NB4 (cell line): ENCODE measurements around the gene AGBL1.

Experiments used
- DNase-seq: peaks from one replicate; pipeline ENCODE4 v3.0.0; 2010; ENCODE audit warnings: low read depth
- H3K4me3 ChIP-seq: one replicate; pipeline ENCODE4 v1.5.1; 2011; ENCODE audit warnings: mild to moderate bottlenecking, low read depth, low read length, moderate library complexity
- MAX ChIP-seq: IDR thresholded peaks from 2 replicates; pipeline ENCODE4 v1.6.1; 2011; ENCODE audit warnings: low read depth, low read length
- MYC ChIP-seq: IDR thresholded peaks from 2 replicates; pipeline ENCODE4 v1.6.1; 2011; ENCODE audit warnings: low read depth, low read length
- POLR2A ChIP-seq: IDR thresholded peaks from 2 replicates; pipeline ENCODE4 v1.6.1; 2011; ENCODE audit warnings: mild to moderate bottlenecking; ENCODE audit not compliant: insufficient read length; ENCODE audit errors: extremely low read depth
- TF ChIP-seq, protein P1 (sequence below): IDR thresholded peaks from one replicate; pipeline ENCODE4 v1.5.1; 2012; ENCODE audit warnings: low read depth, low read length

The AGBL1 gene

GRCh38 chr15:86610038-86610437 lies 530.4 kb downstream of the AGBL1 start:
- no peak for DNase-seq
- TF ChIP-seq, protein P1, sequence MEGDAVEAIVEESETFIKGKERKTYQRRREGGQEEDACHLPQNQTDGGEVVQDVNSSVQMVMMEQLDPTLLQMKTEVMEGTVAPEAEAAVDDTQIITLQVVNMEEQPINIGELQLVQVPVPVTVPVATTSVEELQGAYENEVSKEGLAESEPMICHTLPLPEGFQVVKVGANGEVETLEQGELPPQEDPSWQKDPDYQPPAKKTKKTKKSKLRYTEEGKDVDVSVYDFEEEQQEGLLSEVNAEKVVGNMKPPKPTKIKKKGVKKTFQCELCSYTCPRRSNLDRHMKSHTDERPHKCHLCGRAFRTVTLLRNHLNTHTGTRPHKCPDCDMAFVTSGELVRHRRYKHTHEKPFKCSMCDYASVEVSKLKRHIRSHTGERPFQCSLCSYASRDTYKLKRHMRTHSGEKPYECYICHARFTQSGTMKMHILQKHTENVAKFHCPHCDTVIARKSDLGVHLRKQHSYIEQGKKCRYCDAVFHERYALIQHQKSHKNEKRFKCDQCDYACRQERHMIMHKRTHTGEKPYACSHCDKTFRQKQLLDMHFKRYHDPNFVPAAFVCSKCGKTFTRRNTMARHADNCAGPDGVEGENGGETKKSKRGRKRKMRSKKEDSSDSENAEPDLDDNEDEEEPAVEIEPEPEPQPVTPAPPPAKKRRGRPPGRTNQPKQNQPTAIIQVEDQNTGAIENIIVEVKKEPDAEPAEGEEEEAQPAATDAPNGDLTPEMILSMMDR, result no peak
- no peak overlapping the region for H3K4me3 ChIP-seq

DNA sequence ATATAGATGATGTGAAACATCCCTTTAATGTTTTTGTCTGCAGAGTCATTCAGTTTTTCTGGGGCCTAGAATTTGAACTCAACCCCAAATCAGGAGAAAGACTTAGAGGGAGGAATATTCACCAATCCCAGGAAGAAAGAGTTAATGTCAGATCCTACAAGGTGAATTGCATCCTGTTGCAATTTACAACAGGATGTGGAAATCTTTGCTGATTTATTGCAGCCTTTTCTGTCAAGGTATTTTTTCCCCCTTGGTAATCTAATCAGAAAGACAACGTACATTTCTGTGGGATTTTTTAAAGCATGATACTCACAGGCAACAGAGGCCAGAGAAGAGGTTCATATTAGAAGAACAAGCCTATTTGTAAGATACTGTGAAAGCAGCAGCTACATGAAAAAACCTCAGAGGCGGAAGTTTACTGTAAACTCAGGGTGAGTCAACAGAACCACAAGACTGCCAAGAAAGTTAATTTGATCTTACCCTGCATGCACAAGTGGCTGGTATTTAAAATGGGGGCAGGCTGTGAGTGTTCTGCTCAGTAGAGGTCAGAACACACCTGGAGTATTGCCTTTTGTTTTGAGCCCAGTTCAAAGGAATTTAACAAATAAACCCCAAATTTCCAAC lies 531.9 kb downstream of the AGBL1 start:
- H3K4me3 ChIP-seq, result no peak overlapping the region
- TF ChIP-seq, protein P1, result no peak
- no peak for TF ChIP-seq MAX
- no peak for TF ChIP-seq MYC
- TF ChIP-seq POLR2A, result no peak
- DNase-seq, result peak; percentile 49

DNA sequence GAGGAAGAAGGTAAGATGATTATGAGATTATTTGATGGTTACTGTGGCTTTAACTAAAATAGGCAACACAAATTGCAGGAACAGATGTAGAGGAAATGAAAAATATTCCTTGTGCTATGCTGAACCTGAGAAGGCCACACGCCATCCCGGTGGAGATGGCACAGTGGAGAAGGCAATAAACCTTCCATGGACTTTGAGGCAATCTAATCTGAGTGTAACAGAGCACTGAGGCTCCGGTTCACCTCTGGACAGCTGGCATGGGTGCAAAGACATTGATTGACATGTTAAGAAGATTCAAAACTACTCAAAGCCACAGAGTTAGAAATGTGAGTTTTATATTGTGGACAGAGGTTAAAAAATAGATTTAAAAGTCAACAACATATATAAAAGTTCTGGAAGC lies 535.7 kb downstream of the AGBL1 start:
- TF ChIP-seq POLR2A (no peak), MAX (no peak), MYC (no peak)
- TF ChIP-seq, protein P1, result no peak
- DNase-seq, result no peak
- no peak overlapping the region for H3K4me3 ChIP-seq

GRCh38 chr15:86615816-86616215 lies 536.1 kb downstream of the AGBL1 start:
- DNase-seq, result no peak
- no peak overlapping the region for H3K4me3 ChIP-seq
- TF ChIP-seq MAX (no peak), POLR2A (no peak), MYC (no peak)
- TF ChIP-seq, protein P1, result no peak

GRCh38 chr15:86616771-86617170 lies 537.1 kb downstream of the AGBL1 start:
- no peak for TF ChIP-seq MAX
- TF ChIP-seq, protein P1, result no peak
- TF ChIP-seq POLR2A, result no peak
- TF ChIP-seq MYC, result no peak
- DNase-seq, result no peak
- no peak overlapping the region for H3K4me3 ChIP-seq

- TF ChIP-seq POLR2A (no peak), MYC (no peak), MAX (no peak)
- TF ChIP-seq, protein P1, result no peak
- no peak overlapping the region for H3K4me3 ChIP-seq
- no peak for DNase-seq
Observed at GRCh38 chr15:86620157-86620556, 540.5 kb downstream of the AGBL1 start.
